ENCODE data around the gene PIK3C2G. TPM values are rescaled to one million over a fixed set of nuclear protein-coding genes. Genes with fewer than 3 reads are reported as not detected.

PIK3C2G gene
- total RNA-seq, 1 donor from 2014 or later = 26.0 TPM

- H3K4me1 Mint-ChIP-seq (ENCODE audit: low read depth) = peaks cover 10% of the 10 kb centered on the region
- H3K9me3 Mint-ChIP-seq (ENCODE audit: low read depth) = peaks cover 7% of the 10 kb centered on the region
- no peak for TF ChIP-seq CTCF (IDR thresholded peaks at IDR 0.05; ENCODE audit: unreplicated experiment)
- H3K27me3 Mint-ChIP-seq = no peaks in the 10 kb centered on the region
- peaks cover 13% of the 10 kb centered on the region for H3K36me3 Mint-ChIP-seq (ENCODE audit: insufficient read depth)
- no peak overlapping the region for H3K4me3 Mint-ChIP-seq (ENCODE audit: low read depth)
- H3K27ac Mint-ChIP-seq = no peak overlapping the region
- no peak for DNase-seq (ENCODE audit: low spot score, unreplicated experiment)
These were observed 45.0 kb downstream of the PIK3C2G start for GRCh38 chr12:18306311-18306710.

- H3K4me3 Mint-ChIP-seq (ENCODE audit: low read depth) = no peak overlapping the region
- peaks cover 7% of the 10 kb centered on the region for H3K36me3 Mint-ChIP-seq (ENCODE audit: insufficient read depth)
- no peak overlapping the region for H3K27ac Mint-ChIP-seq
- no peaks in the 10 kb centered on the region for H3K4me1 Mint-ChIP-seq (ENCODE audit: low read depth)
- no peaks in the 10 kb centered on the region for H3K9me3 Mint-ChIP-seq (ENCODE audit: low read depth)
- H3K27me3 Mint-ChIP-seq = no peaks in the 10 kb centered on the region
- no peak for TF ChIP-seq CTCF (IDR thresholded peaks at IDR 0.05; ENCODE audit: unreplicated experiment)
- no peak for DNase-seq (ENCODE audit: low spot score, unreplicated experiment)
These were observed 52.0 kb downstream of the PIK3C2G start for GRCh38 chr12:18313306-18313705.

GRCh38 chr12:18320036-18320617 lies 58.8 kb downstream of the PIK3C2G start:
- H3K9me3 Mint-ChIP-seq (ENCODE audit: low read depth) = no peaks in the 10 kb centered on the region
- no peak for DNase-seq (ENCODE audit: low spot score, unreplicated experiment)
- peaks cover 12% of the 10 kb centered on the region for H3K36me3 Mint-ChIP-seq (ENCODE audit: insufficient read depth)
- TF ChIP-seq CTCF (IDR thresholded peaks at IDR 0.05; ENCODE audit: unreplicated experiment) = peak; percentile 75
- H3K27ac Mint-ChIP-seq = peak overlapping the region; percentile 85
- no peak overlapping the region for H3K4me3 Mint-ChIP-seq (ENCODE audit: low read depth)
- peaks cover 14% of the 10 kb centered on the region for H3K4me1 Mint-ChIP-seq (ENCODE audit: low read depth)
- H3K27me3 Mint-ChIP-seq = no peaks in the 10 kb centered on the region

- Mint-ChIP-seq H3K36me3 (ENCODE audit: insufficient read depth) (peaks cover 14% of the 10 kb centered on the region), H3K27me3 (no peaks in the 10 kb centered on the region), H3K27ac (no peak overlapping the region), H3K9me3 (ENCODE audit: low read depth) (no peaks in the 10 kb centered on the region), H3K4me3 (ENCODE audit: low read depth) (no peak overlapping the region), H3K4me1 (ENCODE audit: low read depth) (peaks cover 14% of the 10 kb centered on the region)
- no peak for TF ChIP-seq CTCF (IDR thresholded peaks at IDR 0.05; ENCODE audit: unreplicated experiment)
- no peak for DNase-seq (ENCODE audit: low spot score, unreplicated experiment)
These were observed 59.7 kb downstream of the PIK3C2G start for GRCh38 chr12:18320976-18321375.

GRCh38 chr12:18323159-18323558 lies 61.8 kb downstream of the PIK3C2G start:
- Mint-ChIP-seq H3K4me1 (ENCODE audit: low read depth) (peaks cover 14% of the 10 kb centered on the region), H3K27ac (no peak overlapping the region), H3K27me3 (no peaks in the 10 kb centered on the region), H3K9me3 (ENCODE audit: low read depth) (no peaks in the 10 kb centered on the region), H3K4me3 (ENCODE audit: low read depth) (no peak overlapping the region), H3K36me3 (ENCODE audit: insufficient read depth) (peaks cover 15% of the 10 kb centered on the region)
- TF ChIP-seq CTCF (IDR thresholded peaks at IDR 0.05; ENCODE audit: unreplicated experiment) = no peak
- DNase-seq (ENCODE audit: low spot score, unreplicated experiment) = no peak
